SK-N-SH (cell line): ENCODE data around the gene CD300A.
"Not testable (repeated sequence)": the region's sequence is repeated elsewhere in the genome, so short reads cannot be mapped to it uniquely, and the experiment has no call there.

Experiments used
- CTCF ChIP-seq: fragments of 200-600 bp; sonication (generic); IDR thresholded peaks from 2 replicates; pipeline ENCODE4 v1.6.1; 2017; ENCODE audit warnings: antibody characterized with exemption, mild to moderate bottlenecking, moderate library complexity
- EP300 ChIP-seq, 2 experiments: IDR thresholded peaks; 2 replicates each; pipeline versions ENCODE4 v1.4.0 to v1.6.1; 2012; ENCODE audit warnings: borderline replicate concordance in 1 of 2, low read depth in 1 of 2, low read length in 1 of 2
- FOXJ3 ChIP-seq: sonication (generic); formaldehyde crosslinking; IDR thresholded peaks from 2 replicates; pipeline ENCODE4 v1.5.1; 2020; ENCODE audit warnings: mild to moderate bottlenecking, missing genetic modification reagents
- MAX ChIP-seq: IDR thresholded peaks from 2 replicates; pipeline ENCODE4 v1.4.0; 2012; ENCODE audit warnings: low read depth
- MXI1 ChIP-seq: IDR thresholded peaks from 2 replicates; pipeline ENCODE4 v1.6.1; 2012; ENCODE audit warnings: mild to moderate bottlenecking, low read depth, low read length, improper control_type of control experiment
- NFIC ChIP-seq: IDR thresholded peaks from 2 replicates; pipeline ENCODE4 v1.4.0; 2012; ENCODE audit warnings: borderline replicate concordance
- NRF1 ChIP-seq: IDR thresholded peaks from 2 replicates; pipeline ENCODE4 v1.6.1; 2012; ENCODE audit warnings: low read depth, mild to moderate bottlenecking, low read length
- RCOR1 ChIP-seq: fragments of 150-350 bp; IDR thresholded peaks from 2 replicates; pipeline ENCODE4 v1.6.1; 2017; ENCODE audit warnings: antibody characterized with exemption, low read length
- TAF1 ChIP-seq: IDR thresholded peaks from 2 replicates; pipeline ENCODE4 v1.6.1; 2012; ENCODE audit warnings: low read depth, mild to moderate bottlenecking, low read length, moderate library complexity, borderline replicate concordance
- USF2 ChIP-seq: fragments of 150-350 bp; IDR thresholded peaks from 2 replicates; pipeline ENCODE4 v1.6.1; 2017; ENCODE audit warnings: antibody characterized with exemption, low read length, low read depth, borderline replicate concordance

DNA sequence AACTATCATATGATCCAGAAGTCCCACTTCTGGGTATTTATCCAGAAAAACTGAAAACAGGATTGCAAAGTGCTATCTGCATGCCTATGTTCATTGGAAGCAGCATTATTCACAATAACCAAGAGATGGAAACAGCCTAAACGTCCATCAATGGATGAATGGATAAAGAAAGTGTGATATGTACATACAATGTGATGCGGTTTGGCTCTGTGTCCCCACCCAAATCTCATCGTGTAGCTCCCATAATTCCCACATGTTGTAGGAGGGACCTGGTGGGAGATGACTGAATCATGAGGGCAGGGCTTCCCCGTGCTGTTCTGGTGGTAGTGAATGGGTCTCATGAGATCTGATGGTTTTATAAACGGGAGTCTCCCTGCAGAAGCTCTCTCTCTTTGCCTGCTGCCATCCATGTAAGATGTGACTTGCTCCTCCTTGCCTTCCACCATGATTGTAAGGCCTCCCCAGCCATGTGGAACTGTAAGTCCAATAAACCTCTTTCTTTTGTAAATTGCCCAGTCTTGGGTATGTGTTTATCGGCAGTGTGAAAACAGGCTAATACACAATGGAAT is 52.1 kb downstream of the CD300A start:
- TF ChIP-seq USF2; CTCF; NRF1; MAX; TAF1; FOXJ3; NFIC; MXI1; RCOR1; EP300 (IDR thresholded peaks at IDR 0.05; ENCODE audit: borderline replicate concordance in 1 of 2, low read depth in 1 of 2, low read length in 1 of 2): not testable (repeated sequence)
